Natural killer cell (primary cell): ENCODE data around the gene PPHLN1. TPM values are rescaled to one million over a fixed set of nuclear protein-coding genes. Genes with fewer than 3 reads are reported as not detected.

Experiments used
- ATAC-seq, 3 donors: fragments of 150-1000 bp in 2 of 3; fragments of 200-7000 bp in 1 of 3; cut with Tn5 transposase; 1 replicate in 1 of 3; 2 replicates in 2 of 3; pipeline ENCODE4 v1.10.0; 2021; ENCODE audit warnings: mild to moderate bottlenecking in 2 of 3, moderate library complexity in 2 of 3
- DNase-seq, 2 donors: peaks; one replicate each; pipeline versions ENCODE4 v3.0.0 to v3.0.0-alpha.2; 2013 to 2021; ENCODE audit warnings: mixed read lengths in 1 of 2
- H3K27ac ChIP-seq: one replicate; pipeline ENCODE4 v1.5.1; 2013; ENCODE audit warnings: mild to moderate bottlenecking, low read length
- H3K27me3 ChIP-seq: one replicate; pipeline ENCODE4 v1.6.1; 2013; ENCODE audit warnings: low read length; ENCODE audit not compliant: control insufficient read depth, insufficient read depth
- H3K36me3 ChIP-seq: one replicate; pipeline ENCODE4 v1.6.1; 2013; ENCODE audit warnings: low read length; ENCODE audit not compliant: control insufficient read depth, insufficient read depth
- H3K4me1 ChIP-seq: one replicate; pipeline ENCODE4 v1.6.1; 2013; ENCODE audit warnings: low read length; ENCODE audit not compliant: control insufficient read depth, insufficient read depth
- H3K4me3 ChIP-seq: one replicate; pipeline ENCODE4 v1.5.1; 2013; ENCODE audit warnings: low read length
- H3K9me3 ChIP-seq: one replicate; pipeline ENCODE4 v1.6.1; 2013; ENCODE audit warnings: low read length; ENCODE audit not compliant: control insufficient read depth, insufficient read depth
- H3K27ac Mint-ChIP-seq, 2 donors: one replicate each; pipeline ENCODE4 v1.8.0; 2022; ENCODE audit warnings: mild to moderate bottlenecking in 2 of 2, mixed read lengths in 2 of 2, moderate library complexity in 1 of 2
- H3K27me3 Mint-ChIP-seq, 2 donors: one replicate each; pipeline ENCODE4 v1.8.0; 2022; ENCODE audit warnings: low read depth in 2 of 2, mixed read lengths in 2 of 2
- H3K36me3 Mint-ChIP-seq: one replicate; pipeline ENCODE4 v1.8.0; 2022; ENCODE audit warnings: mixed read lengths
- H3K4me1 Mint-ChIP-seq, 2 donors: one replicate each; pipeline ENCODE4 v1.8.0; 2022; ENCODE audit warnings: mixed read lengths in 2 of 2
- H3K4me3 Mint-ChIP-seq: one replicate; pipeline ENCODE4 v1.8.0; 2022; ENCODE audit warnings: mild to moderate bottlenecking, moderate library complexity, mixed read lengths
- H3K9me3 Mint-ChIP-seq, 2 donors: one replicate each; pipeline ENCODE4 v1.8.0; 2022; ENCODE audit warnings: mixed read lengths in 2 of 2
- WGBS: methylation state at CpG from one replicate; pipeline ENCODE4 v1.1.7; 2013; ENCODE audit warnings: missing lambda C conversion rate; ENCODE audit not compliant: insufficient coverage; 5-methylcytosine and 5-hydroxymethylcytosine counted together
- intact Hi-C: fragments of 100-400 bp; cut with micrococcal nuclease; formaldehyde crosslinking; loops from one replicate; pipeline ENCODE4 v1.14.2; 2022
- total RNA-seq, 4 donors: library from RNA; stranded (reverse); fragments of 120-200 nt in 1 of 4; gene quantifications; one replicate each; pipeline versions ENCODE4 v1.2.3 to v1.2.4, GENCODE V29; 2013 to 2022
- TF ChIP-seq, protein P1 (sequence below): fragments of 200-600 bp; IDR thresholded peaks from one replicate; pipeline ENCODE4 v1.8.0; 2022; ENCODE audit warnings: antibody characterized with exemption

PPHLN1 gene
- total RNA-seq, 3 donors from 2014 or later (not counting 1 experiment from before 2014, with no cell fraction given): 98.2 to 101 (median 101) TPM

- intact Hi-C loops: no loop called here
These were observed 36.8 kb downstream of the PPHLN1 start for GRCh38 chr12:42362647-42363260.

DNA sequence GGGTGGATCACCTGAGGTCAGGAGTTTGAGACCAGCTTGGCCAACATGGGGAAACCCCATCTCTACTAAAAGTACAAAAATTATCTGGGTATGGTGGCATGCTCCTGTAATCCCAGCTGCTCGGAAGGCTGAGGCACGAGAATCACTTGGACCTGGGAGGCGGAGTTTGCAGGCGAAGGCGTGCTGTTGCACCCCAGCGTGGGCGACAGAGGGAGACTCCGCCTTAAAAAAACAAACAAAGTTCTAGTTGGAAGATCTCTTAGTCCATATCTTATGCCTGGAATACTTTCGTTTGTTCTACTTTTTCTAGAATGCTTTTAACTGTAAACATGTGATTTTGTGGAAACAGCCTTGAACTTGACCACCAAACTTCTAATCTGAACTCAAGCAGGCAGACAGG is 38.7 kb downstream of the PPHLN1 start:
- Histone ChIP-seq H3K4me3 (no peak overlapping the region), H3K4me1 (peaks cover 4% of the 10 kb centered on the region), H3K9me3 (no peaks in the 10 kb centered on the region), H3K27ac (no peak overlapping the region), H3K27me3 (no peaks in the 10 kb centered on the region), H3K36me3 (peaks cover 3% of the 10 kb centered on the region)
- DNase-seq (no peak), ATAC-seq (no peak)
- no peak overlapping the region for H3K4me3 Mint-ChIP-seq
- WGBS: 94% methylated on average over 8 of the region's 9 CpGs
- H3K4me1 Mint-ChIP-seq: peaks cover 27 to 33% of the 10 kb centered on the region in 2 donors
- no peaks in the 10 kb centered on the region for H3K36me3 Mint-ChIP-seq
- intact Hi-C loops: no loop called here
- H3K9me3 Mint-ChIP-seq: no peaks in the 10 kb centered on the region
- TF ChIP-seq, protein P1, sequence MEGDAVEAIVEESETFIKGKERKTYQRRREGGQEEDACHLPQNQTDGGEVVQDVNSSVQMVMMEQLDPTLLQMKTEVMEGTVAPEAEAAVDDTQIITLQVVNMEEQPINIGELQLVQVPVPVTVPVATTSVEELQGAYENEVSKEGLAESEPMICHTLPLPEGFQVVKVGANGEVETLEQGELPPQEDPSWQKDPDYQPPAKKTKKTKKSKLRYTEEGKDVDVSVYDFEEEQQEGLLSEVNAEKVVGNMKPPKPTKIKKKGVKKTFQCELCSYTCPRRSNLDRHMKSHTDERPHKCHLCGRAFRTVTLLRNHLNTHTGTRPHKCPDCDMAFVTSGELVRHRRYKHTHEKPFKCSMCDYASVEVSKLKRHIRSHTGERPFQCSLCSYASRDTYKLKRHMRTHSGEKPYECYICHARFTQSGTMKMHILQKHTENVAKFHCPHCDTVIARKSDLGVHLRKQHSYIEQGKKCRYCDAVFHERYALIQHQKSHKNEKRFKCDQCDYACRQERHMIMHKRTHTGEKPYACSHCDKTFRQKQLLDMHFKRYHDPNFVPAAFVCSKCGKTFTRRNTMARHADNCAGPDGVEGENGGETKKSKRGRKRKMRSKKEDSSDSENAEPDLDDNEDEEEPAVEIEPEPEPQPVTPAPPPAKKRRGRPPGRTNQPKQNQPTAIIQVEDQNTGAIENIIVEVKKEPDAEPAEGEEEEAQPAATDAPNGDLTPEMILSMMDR: no peak
- no peak overlapping the region for H3K27ac Mint-ChIP-seq
- no peaks in the 10 kb centered on the region for H3K27me3 Mint-ChIP-seq

More at GRCh38 chr12:42362647-42363260, 36.8 kb downstream of the PPHLN1 start:
- Histone ChIP-seq H3K27me3 (no peaks in the 10 kb centered on the region), H3K27ac (no peak overlapping the region), H3K4me1 (peaks cover 4% of the 10 kb centered on the region), H3K4me3 (no peak overlapping the region), H3K36me3 (peaks cover 5% of the 10 kb centered on the region), H3K9me3 (no peaks in the 10 kb centered on the region)
- no peak overlapping the region for H3K4me3 Mint-ChIP-seq
- H3K4me1 Mint-ChIP-seq: peaks cover 27 to 38% of the 10 kb centered on the region in 2 donors
- peak in 1 of 3 donors; percentile 24 for ATAC-seq
- DNase-seq: no peak
- peak overlapping the region; percentile 7 to 31 for H3K27ac Mint-ChIP-seq
- TF ChIP-seq, protein P1: no peak
- H3K27me3 Mint-ChIP-seq: no peaks in the 10 kb centered on the region
- H3K9me3 Mint-ChIP-seq: no peaks in the 10 kb centered on the region
- no peaks in the 10 kb centered on the region for H3K36me3 Mint-ChIP-seq

DNA sequence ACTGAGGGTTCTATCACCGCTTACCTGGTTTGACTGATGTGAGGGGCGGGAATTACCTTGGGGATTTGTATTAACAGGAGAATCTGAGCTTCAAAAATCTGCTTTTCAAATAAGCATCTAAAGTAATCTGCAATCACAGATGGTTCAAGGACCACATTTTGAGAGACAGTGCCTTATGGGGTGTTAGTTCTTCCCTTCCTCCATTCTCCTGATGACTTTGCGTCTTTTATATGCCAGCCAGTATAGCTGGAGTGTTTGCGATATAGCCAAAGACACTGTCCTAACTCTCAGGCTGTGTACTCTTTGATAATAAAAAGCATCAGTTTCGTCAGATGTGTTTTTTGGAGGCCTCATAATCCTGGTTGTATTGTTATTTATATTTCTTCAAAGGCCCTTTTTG is 39.5 kb downstream of the PPHLN1 start:
- Mint-ChIP-seq H3K27ac (no peak overlapping the region), H3K4me1 (peaks cover 26 to 31% of the 10 kb centered on the region in 2 donors), H3K36me3 (no peaks in the 10 kb centered on the region), H3K27me3 (no peaks in the 10 kb centered on the region), H3K9me3 (no peaks in the 10 kb centered on the region), H3K4me3 (no peak overlapping the region)
- intact Hi-C loops: no loop called here
- no peaks in the 10 kb centered on the region for H3K27me3 ChIP-seq
- DNase-seq (no peak), ATAC-seq (no peak)
- TF ChIP-seq, protein P1: no peak
- no peak overlapping the region for H3K4me3 ChIP-seq
- H3K9me3 ChIP-seq: no peaks in the 10 kb centered on the region
- no peak overlapping the region for H3K27ac ChIP-seq
- 100% methylated on average over 4 of the region's 5 CpGs for WGBS
- H3K4me1 ChIP-seq: peaks cover 2% of the 10 kb centered on the region
- H3K36me3 ChIP-seq: peaks cover 3% of the 10 kb centered on the region

DNA sequence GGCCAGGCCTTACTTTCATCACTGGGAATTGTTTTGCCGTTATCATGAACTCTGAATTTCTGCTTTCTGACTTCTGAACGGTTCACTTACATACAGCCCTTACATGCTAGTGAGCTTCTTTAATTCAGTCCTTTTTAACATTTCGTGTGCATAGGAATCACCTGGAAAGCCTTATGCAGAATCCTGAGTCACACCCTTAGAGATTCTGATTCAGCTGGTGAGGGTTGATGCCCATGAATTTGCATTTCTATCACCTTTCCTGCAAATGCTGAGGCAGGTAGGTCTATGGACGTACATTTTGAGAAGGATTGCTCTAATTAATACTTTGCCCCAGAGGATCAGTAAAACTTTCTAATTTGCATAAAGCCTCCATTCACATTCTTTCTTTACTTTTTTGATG is 44.0 kb downstream of the PPHLN1 start:
- Histone ChIP-seq H3K9me3 (no peaks in the 10 kb centered on the region), H3K4me1 (no peaks in the 10 kb centered on the region), H3K27me3 (no peaks in the 10 kb centered on the region), H3K27ac (no peak overlapping the region), H3K4me3 (no peak overlapping the region), H3K36me3 (peaks cover 5% of the 10 kb centered on the region)
- no peak for DNase-seq
- intact Hi-C loops: loop anchor here (5.0 kb wide), 1 partner anchor 1093 kb away; no protein-coding TSS in a partner anchor
- Mint-ChIP-seq H3K36me3 (no peaks in the 10 kb centered on the region), H3K9me3 (no peaks in the 10 kb centered on the region), H3K4me1 (peaks cover 15 to 18% of the 10 kb centered on the region in 2 donors), H3K27ac (peak overlapping the region in 1 of 2 donors; percentile 21), H3K4me3 (no peak overlapping the region), H3K27me3 (no peaks in the 10 kb centered on the region)
- ATAC-seq: no peak
- TF ChIP-seq, protein P1: no peak
- 80% methylated on average over 4 of the region's 4 CpGs for WGBS
